22Rv1 (cell line): ENCODE measurements around the gene DARS2.

Experiments
- H3K27ac ChIP-seq: fragments of 450-650 bp; 2 replicates; pipeline ENCODE4 v1.5.1; 2017
- ZFX ChIP-seq: fragments of 450-650 bp; IDR thresholded peaks from 2 replicates; pipeline ENCODE4 v1.6.1; 2017; ENCODE audit warnings: antibody characterized with exemption, borderline replicate concordance
- TF ChIP-seq, protein P1 (sequence below): fragments of 450-650 bp; IDR thresholded peaks from 2 replicates; pipeline ENCODE4 v1.5.1; 2017; ENCODE audit warnings: mild to moderate bottlenecking

Gene DARS2

DNA sequence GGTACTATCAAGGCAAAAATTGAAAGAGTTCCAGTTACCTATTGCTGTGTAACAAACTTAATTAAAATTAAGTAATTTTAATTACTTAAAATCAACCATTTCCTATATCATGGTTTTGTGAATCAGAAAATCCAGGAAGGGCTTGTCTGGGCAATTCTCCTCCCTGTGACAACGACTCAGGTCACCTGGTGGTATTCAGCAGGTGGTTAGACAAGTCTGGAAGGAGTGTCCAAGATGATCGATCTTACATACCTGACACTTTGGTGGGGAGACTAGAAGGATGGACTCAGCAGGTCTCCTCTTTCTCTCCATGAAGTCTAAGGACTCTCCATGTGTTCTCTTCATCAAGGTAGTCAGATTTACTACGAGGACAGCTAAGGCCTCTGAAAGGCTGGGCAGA is 69.7 kb downstream of the DARS2 start:
- TF ChIP-seq, protein P1, sequence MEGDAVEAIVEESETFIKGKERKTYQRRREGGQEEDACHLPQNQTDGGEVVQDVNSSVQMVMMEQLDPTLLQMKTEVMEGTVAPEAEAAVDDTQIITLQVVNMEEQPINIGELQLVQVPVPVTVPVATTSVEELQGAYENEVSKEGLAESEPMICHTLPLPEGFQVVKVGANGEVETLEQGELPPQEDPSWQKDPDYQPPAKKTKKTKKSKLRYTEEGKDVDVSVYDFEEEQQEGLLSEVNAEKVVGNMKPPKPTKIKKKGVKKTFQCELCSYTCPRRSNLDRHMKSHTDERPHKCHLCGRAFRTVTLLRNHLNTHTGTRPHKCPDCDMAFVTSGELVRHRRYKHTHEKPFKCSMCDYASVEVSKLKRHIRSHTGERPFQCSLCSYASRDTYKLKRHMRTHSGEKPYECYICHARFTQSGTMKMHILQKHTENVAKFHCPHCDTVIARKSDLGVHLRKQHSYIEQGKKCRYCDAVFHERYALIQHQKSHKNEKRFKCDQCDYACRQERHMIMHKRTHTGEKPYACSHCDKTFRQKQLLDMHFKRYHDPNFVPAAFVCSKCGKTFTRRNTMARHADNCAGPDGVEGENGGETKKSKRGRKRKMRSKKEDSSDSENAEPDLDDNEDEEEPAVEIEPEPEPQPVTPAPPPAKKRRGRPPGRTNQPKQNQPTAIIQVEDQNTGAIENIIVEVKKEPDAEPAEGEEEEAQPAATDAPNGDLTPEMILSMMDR, result no peak
- no peak for TF ChIP-seq ZFX
- H3K27ac ChIP-seq, result no peak overlapping the region

DNA sequence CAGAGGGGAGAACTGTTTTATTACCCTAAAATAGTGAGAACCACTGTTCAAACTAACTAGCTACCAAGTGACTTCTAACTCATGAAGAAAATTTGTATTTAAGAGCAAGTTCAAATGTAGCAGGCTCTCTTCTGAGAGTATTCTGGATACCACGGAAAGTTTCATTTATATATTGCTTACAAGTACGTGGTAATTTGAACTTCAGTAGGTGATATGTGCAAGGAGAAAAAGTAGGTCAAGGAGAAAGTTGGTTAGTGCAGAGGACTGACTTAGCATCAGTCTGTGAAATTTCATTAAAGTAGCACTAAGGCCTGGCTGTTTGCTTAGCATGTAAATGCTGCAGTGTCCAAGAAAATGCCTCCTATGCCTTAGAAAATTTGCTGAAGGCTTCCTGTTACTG is 76.0 kb downstream of the DARS2 start:
- no peak overlapping the region for H3K27ac ChIP-seq

DNA sequence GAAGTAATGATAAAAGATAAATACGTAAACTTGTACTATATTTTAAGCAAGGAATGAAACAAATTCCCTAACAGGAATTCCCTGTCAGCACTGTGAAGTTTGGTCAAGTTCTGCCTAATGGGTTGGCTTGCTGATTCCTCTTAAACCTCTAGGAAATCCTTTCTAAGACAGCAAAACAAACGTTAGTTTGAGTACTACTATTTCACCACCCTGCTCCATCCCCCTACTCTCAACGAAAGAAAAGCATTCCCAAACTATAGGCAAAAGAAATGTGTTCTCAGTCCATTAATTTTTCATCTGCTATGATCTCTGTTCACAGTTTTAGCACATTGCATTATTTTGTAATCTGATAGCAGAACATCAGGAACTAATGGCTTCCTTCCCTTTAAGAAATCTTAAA is 76.5 kb downstream of the DARS2 start:
- TF ChIP-seq, protein P1, result no peak
- TF ChIP-seq ZFX, result no peak
- no peak overlapping the region for H3K27ac ChIP-seq

More for the DNA sequence above, 76.0 kb downstream of the DARS2 start:
- no peak for TF ChIP-seq ZFX
- TF ChIP-seq, protein P1, result no peak

DNA sequence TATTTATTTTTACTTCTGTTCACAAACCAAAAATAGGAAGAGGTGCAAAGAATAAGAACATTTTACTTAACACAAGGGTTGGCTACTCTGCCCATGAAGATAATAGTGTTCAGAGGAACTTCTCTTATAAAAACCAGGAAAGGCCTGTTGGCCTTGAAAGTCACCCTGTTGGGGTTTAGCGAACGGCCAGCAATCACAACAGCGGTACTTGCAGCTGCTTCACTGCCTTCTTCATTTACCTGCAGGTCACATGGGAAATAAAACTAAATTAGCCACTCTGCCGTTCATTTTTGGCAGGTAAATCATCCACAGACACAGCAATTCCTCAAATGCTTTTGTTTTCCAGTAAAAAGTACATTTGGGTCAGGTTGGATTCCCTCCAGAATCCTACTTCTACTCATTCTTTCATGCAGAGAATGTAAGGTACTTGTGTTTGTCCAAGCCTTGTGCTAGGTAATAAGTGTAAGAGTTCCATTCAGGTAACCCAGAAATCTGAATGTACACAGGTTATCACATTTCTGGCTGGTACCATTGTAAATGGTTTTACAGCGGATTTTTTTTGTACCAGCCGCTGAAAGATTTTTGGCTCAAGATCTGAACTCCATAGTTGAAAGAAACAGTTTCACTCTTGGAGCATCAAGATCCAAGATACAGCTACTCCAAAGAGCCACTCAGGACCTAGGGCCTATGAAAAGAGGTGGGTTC is 79.5 kb downstream of the DARS2 start:
- H3K27ac ChIP-seq, result no peak overlapping the region
- TF ChIP-seq, protein P1, result no peak
- TF ChIP-seq ZFX, result no peak
